ENCODE data around the gene KRT14. TPM values are rescaled to one million over a fixed set of nuclear protein-coding genes. Genes with fewer than 3 reads are reported as not detected.

The KRT14 gene
- total RNA-seq, 4 donors from 2014 or later = 0.52 to 0.90 TPM; not detected in 2

- Histone ChIP-seq H3K4me3 (no peak overlapping the region), H3K27me3 (no peaks in the 10 kb centered on the region), H3K27ac (no peak overlapping the region), H3K9me3 (no peaks in the 10 kb centered on the region), H3K36me3 (no peaks in the 10 kb centered on the region), H3K4me1 (no peaks in the 10 kb centered on the region)
- intact Hi-C loops (cut with DNase I; ENCODE audit: low total_unique reads) = no loop called here
- TF ChIP-seq POLR2A (IDR thresholded peaks at IDR 0.05) = no peak
- TF ChIP-seq, protein P1, sequence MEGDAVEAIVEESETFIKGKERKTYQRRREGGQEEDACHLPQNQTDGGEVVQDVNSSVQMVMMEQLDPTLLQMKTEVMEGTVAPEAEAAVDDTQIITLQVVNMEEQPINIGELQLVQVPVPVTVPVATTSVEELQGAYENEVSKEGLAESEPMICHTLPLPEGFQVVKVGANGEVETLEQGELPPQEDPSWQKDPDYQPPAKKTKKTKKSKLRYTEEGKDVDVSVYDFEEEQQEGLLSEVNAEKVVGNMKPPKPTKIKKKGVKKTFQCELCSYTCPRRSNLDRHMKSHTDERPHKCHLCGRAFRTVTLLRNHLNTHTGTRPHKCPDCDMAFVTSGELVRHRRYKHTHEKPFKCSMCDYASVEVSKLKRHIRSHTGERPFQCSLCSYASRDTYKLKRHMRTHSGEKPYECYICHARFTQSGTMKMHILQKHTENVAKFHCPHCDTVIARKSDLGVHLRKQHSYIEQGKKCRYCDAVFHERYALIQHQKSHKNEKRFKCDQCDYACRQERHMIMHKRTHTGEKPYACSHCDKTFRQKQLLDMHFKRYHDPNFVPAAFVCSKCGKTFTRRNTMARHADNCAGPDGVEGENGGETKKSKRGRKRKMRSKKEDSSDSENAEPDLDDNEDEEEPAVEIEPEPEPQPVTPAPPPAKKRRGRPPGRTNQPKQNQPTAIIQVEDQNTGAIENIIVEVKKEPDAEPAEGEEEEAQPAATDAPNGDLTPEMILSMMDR (IDR thresholded peaks at IDR 0.05) = no peak
- no peak for DNase-seq
These were observed 49.1 kb downstream of the KRT14 start for GRCh38 chr17:41537614-41537954.

DNA sequence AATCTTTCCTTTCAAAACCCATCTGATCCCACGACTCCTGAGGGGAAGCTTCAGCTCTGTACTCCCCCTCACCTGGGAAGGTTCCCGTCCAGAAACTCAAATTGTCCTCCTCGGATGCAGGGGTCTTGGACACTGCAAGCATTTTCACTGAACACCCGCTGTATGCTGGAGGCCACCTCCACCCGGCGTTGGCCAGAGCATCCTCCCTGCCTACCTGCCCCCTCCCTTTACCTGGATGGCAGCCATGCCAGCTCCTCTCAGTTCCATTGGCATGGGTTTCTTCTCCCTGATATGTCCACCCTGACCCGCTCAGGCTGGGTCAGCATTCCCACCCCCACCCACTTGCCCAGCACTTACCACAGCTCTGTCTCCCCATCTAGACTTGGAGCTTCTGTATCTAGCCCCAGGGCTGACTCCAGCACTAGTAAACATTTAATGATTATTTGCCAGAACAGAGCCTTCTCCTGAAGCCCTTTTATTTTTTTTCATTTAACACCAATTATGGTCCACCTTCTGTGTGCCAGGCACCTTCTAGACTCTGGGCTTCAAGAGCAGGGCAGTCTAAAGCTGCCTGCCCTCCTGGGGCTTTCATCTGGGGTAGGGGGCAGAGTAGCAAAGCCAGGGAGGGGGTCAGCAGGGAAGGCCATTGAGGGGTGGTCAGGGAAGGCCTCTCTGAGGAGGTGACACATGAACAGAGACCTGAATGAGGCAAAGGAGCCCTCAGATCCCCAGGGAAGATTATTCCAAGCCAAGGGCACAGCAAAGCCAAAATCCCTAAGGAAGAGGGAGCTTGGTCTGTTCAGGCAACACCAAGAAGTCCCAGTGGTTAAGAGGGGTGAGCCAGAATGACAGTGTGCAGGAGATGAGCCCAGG is 49.7 kb downstream of the KRT14 start:
- DNase-seq = no peak
- no peaks in the 10 kb centered on the region for H3K9me3 ChIP-seq
- no peaks in the 10 kb centered on the region for H3K36me3 ChIP-seq
- no peak overlapping the region for H3K4me3 ChIP-seq
- no peaks in the 10 kb centered on the region for H3K27me3 ChIP-seq
- TF ChIP-seq, protein P1 (IDR thresholded peaks at IDR 0.05) = no peak
- TF ChIP-seq POLR2A (IDR thresholded peaks at IDR 0.05) = no peak
- intact Hi-C loops (cut with DNase I; ENCODE audit: low total_unique reads) = no loop called here
- no peak overlapping the region for H3K27ac ChIP-seq
- no peaks in the 10 kb centered on the region for H3K4me1 ChIP-seq

DNA sequence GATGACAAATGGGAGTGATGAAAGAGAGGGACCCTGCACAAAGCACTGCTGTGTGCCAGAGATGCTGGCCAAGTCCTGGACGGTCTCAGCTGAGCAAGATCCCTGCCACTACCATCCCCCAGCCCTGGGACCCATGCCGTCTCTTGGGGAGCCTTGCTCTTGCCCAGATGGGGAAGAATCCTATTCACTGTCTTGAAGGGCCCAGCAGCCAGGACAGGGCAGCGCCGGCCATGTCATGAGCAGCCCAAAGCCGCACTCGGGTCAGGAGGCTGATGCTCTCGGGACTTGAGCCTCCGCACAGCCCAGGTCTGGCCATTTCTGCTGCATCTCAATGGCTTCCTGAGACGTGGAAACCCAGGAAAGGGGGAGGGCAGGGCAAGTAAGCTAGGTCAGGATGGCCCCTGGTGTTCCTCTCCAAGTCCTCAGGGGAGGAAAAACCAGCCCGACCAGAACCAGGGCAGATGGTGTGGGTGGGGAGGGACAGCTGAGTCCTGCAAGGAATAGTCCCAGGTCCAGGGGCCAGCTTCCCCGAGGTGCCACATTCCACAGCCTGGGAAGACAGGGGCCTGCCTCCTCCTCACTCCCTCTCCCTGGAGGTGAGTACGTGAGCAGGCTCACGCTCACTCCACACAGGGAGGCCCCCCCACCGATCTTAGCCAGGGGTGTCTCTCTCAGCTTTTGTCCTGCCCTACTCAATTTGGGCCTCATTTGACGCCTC is 50.8 kb downstream of the KRT14 start:
- H3K27me3 ChIP-seq = no peaks in the 10 kb centered on the region
- H3K4me3 ChIP-seq = no peak overlapping the region
- no peaks in the 10 kb centered on the region for H3K4me1 ChIP-seq
- no peak overlapping the region for H3K27ac ChIP-seq
- no peak for DNase-seq
- H3K9me3 ChIP-seq = no peaks in the 10 kb centered on the region
- H3K36me3 ChIP-seq = no peaks in the 10 kb centered on the region
- intact Hi-C loops (cut with DNase I; ENCODE audit: low total_unique reads) = no loop called here
- TF ChIP-seq, protein P1 (IDR thresholded peaks at IDR 0.05) = no peak
- TF ChIP-seq POLR2A (IDR thresholded peaks at IDR 0.05) = no peak

GRCh38 chr17:41534899-41535546 is 51.7 kb downstream of the KRT14 start:
- Histone ChIP-seq H3K4me3 (no peak overlapping the region), H3K27me3 (no peaks in the 10 kb centered on the region), H3K36me3 (no peaks in the 10 kb centered on the region), H3K27ac (no peak overlapping the region), H3K9me3 (no peaks in the 10 kb centered on the region), H3K4me1 (no peaks in the 10 kb centered on the region)
- intact Hi-C loops (cut with DNase I; ENCODE audit: low total_unique reads) = no loop called here
- TF ChIP-seq POLR2A (IDR thresholded peaks at IDR 0.05) = no peak
- TF ChIP-seq, protein P1 (IDR thresholded peaks at IDR 0.05) = no peak
- no peak for DNase-seq

DNA sequence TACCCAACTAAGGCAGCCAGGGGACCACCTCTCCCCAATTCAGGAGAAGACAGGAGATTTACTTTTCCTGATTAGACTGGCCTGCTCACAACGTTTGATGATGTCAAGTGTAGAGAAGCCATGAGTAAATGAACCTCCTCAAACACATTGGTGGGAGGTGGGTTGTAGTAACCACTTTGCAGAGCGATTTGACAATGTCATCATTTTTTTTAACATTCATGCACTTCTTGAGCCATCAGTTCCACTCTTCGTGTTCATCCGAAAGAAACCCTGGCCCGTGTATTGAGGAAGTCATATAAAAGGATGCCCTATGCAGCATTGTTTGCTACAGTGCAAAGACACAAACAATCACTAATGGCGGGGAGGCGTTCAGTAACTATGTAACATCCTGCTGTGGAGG is 53.1 kb downstream of the KRT14 start:
- no peaks in the 10 kb centered on the region for H3K9me3 ChIP-seq
- intact Hi-C loops (cut with DNase I; ENCODE audit: low total_unique reads) = no loop called here
- no peak overlapping the region for H3K4me3 ChIP-seq
- H3K36me3 ChIP-seq = no peaks in the 10 kb centered on the region
- DNase-seq = no peak
- TF ChIP-seq POLR2A (IDR thresholded peaks at IDR 0.05) = no peak
- TF ChIP-seq, protein P1 (IDR thresholded peaks at IDR 0.05) = no peak
- H3K4me1 ChIP-seq = no peaks in the 10 kb centered on the region
- no peak overlapping the region for H3K27ac ChIP-seq
- no peaks in the 10 kb centered on the region for H3K27me3 ChIP-seq
